Stimulated activated CD4-positive, alpha-beta T cell treated with anti-CD3 and anti-CD28 coated beads, Interleukin-15, amount 100 ng/mL, for 1 hour (primary cell): ENCODE measurements around the gene NT5DC1.
A peak's percentile ranks its signal among the peaks of the same experiment; 100 is the strongest.

ENCODE experiments used
- DNase-seq, 2 donors: peaks; one replicate each; pipeline ENCODE4 v3.0.0-alpha.2; 2020; ENCODE audit warnings: low read depth in 1 of 2, low spot score in 1 of 2

NT5DC1 gene

DNA sequence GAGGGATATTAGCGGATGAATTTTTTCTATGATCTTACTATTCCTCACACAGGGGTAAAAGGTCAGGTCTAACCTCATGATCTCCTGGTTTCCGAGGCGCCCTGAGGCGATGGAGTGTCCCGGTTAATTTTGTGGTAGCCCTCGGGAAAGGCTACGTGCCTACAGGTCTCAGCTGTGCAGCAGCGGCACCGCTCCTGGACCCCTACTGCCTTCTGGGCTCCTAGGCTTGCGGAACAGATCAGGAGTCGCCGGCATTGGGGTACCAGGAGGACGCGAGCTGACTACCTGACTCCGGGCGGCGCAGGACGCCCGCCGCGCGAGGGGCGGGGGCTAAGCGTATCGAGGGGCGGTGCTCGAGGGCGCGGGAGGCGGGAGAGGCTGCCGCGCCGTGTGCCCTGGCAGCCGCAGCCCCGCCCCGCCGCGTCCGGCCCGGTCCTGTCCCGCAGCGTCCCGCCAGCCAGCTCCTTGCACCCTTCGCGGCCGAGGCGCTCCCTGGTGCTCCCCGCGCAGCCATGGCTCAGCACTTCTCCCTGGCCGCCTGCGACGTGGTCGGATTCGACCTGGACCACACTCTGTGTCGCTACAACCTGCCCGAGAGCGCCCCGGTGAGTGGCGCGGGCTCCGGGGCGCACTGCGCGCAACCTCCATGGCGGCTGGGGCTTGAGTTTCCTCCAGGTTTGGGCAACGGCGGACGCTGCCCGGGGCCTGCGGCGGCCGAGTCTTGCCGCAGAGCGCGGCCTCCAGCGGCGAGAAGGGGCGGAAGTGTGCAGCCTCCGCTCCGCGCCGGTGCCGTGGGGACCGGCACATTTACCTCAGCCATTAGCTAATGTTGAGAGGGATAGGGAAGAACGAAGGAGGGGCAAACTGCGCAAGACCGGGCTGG is at the start of gene NT5DC1:
TSS of gene NT5DC1 (plus strand) at position 435 of the 883 bp plus-strand sequence. CDS start at position 513, 78 bp downstream.
- peak; percentile 69 to 80 for DNase-seq

DNA sequence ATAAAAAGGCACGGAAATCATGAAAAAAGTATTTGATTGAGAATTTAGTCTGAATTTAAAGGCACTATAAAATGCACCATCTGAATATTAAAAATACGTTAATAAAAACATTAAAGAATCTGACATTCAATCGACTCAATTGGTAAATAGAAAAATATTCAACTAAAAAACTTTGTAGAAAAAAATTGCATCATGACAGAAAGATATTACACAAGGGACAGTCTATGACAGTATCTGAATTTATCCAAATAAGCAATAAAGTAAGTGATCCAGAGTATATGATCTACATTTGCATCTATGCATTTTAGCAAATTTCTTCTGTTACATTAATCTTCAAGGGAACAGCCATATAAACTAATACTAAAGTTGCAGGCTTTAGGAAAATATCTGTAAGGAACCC is 49.4 kb upstream of the NT5DC1 start:
- no peak for DNase-seq

GRCh38 chr6:116055513-116055912 is 45.1 kb upstream of the NT5DC1 start:
- DNase-seq, result no peak

GRCh38 chr6:116057766-116058165 is 42.9 kb upstream of the NT5DC1 start:
- no peak for DNase-seq

GRCh38 chr6:116059713-116060571 is 40.7 kb upstream of the NT5DC1 start:
- no peak for DNase-seq

DNA sequence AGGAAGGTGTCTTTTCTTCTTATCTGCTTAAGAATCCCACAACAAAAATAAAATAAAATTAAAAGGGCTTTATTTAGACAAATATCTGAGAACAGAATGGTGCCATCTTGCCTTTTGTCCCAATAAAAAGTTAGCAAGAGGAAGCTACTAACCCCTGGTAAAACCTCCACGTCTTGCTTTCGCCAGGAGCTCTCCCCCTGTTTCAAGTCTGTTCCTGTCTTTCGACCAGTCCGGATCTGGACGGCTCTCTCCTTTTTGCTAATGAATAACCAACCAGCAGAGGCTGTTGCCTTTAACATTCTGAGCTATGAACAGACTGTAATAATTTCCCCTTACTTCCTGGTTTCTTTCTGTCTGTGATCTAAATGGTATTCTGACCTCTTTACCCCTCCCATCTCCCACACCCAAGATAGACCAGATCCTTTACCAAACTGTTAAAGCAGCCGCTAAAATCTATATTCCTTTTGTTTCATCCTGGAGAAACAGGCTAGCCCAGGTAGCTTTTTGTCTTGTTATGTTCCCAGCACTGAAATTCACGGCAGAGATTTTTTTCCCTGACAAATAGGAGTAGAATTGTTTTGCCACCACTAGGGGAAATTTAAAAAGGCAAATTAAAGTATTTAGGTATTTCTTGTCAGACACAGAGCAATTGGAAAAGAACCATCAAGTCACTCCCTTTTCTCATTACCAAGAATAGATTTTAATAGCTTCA is 39.9 kb upstream of the NT5DC1 start, which contains the start of gene FRK:
TSS of gene FRK (minus strand) at position 320 of the 712 bp plus-strand sequence. CDS start 580 bp downstream, outside the sequence.
- no peak for DNase-seq

- DNase-seq, result no peak
Measured at GRCh38 chr6:116062496-116062895, 38.2 kb upstream of the NT5DC1 start.

- no peak for DNase-seq
Measured at GRCh38 chr6:116064666-116065065, 36.0 kb upstream of the NT5DC1 start.

GRCh38 chr6:116066789-116067188 is 33.9 kb upstream of the NT5DC1 start:
- no peak for DNase-seq

GRCh38 chr6:116070101-116070500 is 30.6 kb upstream of the NT5DC1 start:
- DNase-seq, result no peak

- DNase-seq, result no peak
Measured at GRCh38 chr6:116070616-116071389, 29.9 kb upstream of the NT5DC1 start.

DNA sequence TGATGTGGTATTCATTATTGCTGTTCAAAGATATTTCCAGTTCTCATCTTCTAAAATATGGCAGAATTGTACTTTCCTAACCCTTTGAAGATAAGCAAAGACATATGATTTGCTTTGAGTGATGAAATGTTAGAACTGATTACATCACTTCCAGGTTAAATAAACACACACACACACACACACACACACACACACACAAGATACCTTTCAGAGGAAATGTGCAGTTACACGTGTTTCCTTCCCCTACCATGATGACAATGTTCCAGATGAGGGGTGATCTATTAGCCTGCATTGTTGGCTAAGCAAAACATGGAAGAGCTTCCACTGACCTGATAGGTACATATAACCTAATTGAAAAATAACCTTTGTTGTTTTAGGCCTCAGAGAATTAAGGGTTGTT is 28.3 kb upstream of the NT5DC1 start:
- no peak for DNase-seq

- DNase-seq, result no peak
Measured at GRCh38 chr6:116073765-116074440, 26.8 kb upstream of the NT5DC1 start.

DNA sequence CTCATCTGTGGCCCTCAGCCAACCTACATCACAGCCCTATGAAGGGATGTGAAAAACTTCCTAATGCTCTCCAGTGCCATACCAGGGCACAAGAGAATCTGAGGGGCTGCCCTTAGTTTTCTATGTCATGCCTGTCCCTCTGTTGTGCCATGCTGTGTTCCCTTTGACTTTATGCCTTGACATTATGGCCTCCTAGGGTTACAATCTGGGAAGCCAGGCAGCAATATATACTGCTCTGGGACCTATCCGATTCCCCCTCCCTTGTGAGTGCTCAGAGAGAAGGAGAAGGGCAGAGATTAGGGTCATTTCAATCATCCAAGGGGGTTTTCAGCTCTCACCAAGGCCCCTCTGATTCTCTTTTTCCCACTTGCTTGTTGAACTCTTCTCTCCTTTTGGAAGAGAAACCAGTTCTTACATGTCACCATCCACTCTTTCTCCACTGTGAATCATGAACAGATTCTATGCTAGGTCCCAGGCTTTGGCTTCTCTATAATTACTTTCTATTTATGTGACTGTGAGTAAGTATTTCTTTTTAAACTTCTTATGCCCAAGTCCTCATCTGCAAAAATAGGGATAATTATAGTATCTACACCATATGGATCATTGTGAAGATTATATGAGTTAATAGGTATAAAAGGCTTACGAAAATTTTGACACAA is 25.8 kb upstream of the NT5DC1 start:
- DNase-seq, result no peak

- no peak for DNase-seq
Measured at GRCh38 chr6:116078522-116078921, 22.1 kb upstream of the NT5DC1 start.

DNA sequence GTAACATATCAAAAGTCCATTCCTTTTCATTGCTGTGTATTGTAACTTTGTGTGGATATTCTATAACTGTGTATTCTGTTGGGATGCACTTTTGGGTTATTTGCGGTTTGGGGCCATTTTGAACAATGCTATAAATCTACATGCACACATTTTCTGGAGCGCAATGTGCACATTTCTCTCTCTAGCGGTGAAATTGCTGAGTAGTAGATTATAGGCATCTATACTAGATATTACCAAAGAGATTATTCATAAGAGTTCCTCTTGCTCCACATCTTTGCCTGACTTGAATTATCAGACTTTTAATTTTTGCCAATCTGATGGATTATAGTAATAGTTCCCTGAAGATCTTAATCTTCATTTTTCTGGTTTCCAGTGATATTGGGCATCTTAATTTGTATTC is 21.7 kb upstream of the NT5DC1 start:
- DNase-seq, result no peak

DNA sequence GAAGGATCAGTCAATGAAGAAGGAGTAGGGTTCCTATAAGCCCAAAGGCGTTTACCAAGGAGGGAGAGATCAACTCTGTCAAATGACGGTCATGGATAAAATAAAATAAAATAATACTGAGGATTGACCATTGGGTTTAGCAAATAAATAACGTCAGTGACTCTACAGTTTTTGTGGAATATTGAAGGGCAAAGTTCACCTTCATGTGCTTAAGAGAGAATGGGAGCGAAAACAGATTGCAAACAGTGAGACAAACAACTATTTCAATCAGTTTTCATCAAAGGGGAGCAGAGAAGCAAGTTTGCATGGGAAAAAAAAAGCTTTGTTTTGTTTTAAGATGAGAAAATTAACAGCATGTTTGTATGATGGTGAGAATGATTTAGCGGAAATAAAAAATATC is 17.6 kb upstream of the NT5DC1 start:
- DNase-seq, result no peak

GRCh38 chr6:116084284-116084683 is 16.4 kb upstream of the NT5DC1 start:
- no peak for DNase-seq

DNA sequence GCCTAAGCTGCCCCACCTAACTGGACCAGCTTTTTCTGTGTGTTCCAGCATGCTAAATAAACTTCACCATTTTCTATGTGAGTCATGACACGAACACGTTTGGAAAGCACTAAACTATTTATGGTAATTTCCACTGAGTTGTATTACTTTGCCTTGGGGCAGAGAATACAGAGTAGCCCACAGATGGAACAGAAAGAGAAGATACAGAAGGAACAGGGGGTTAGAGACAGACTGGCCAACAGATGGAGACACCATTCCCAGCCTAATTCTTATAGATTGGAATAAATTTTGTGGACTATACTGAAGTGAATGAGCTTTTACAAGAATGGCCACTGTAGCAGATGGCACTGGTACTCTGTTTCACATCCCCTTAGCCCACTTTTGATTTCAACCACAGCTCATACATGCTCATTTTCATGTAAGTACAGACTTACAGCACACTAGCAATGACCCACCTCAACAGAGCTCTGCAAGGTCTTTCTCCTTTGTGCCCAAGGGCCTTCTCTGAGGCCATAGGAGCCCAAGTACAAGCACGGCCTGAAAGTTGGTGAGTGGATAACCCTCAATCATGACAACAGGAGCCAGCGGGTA is 13.1 kb upstream of the NT5DC1 start:
- DNase-seq, result no peak
